Epithelial cell of proximal tubule (primary cell): Measurements from ENCODE around the gene AMIGO3. TPM values are rescaled to one million over a fixed set of nuclear protein-coding genes. Genes with fewer than 3 reads are reported as not detected.

Source experiments
- DNase-seq: peaks from one replicate; pipeline ENCODE4 v3.0.0-alpha.2; 2011; ENCODE audit warnings: low read depth
- H3K4me3 ChIP-seq: 2 replicates; pipeline ENCODE4 v1.5.1; 2011; ENCODE audit warnings: low read depth, mild to moderate bottlenecking, low read length
- CTCF ChIP-seq: conservative IDR thresholded peaks from 2 replicates; pipeline ENCODE4 v1.5.1; 2012; ENCODE audit warnings: low read depth, mild to moderate bottlenecking, low read length
- total RNA-seq: library from RNA; depleted of rRNA; stranded (reverse); fragments of >200 nt; gene quantifications from 2 replicates; pipeline ENCODE4 v1.2.3, GENCODE V29; 2015

The AMIGO3 gene
- total RNA-seq, 1 donor from 2014 or later = 0.86 TPM

- DNase-seq = no peak
- no peak overlapping the region for H3K4me3 ChIP-seq
- TF ChIP-seq CTCF = no peak
Observed at GRCh38 chr3:49725906-49726681, 6.6 kb upstream of the AMIGO3 start.

- DNase-seq = no peak
- no peak for TF ChIP-seq CTCF
- peak overlapping the region; percentile 99 for H3K4me3 ChIP-seq
Observed at GRCh38 chr3:49724586-49724985, 5.1 kb upstream of the AMIGO3 start.

GRCh38 chr3:49723628-49724551, 4.4 kb upstream of the AMIGO3 start, which contains the start of gene GMPPB:
TSS of gene GMPPB (minus strand) at chr3:49723951. CDS start at chr3:49723726, 225 bp downstream.
- DNase-seq = peak; percentile 50
- TF ChIP-seq CTCF = no peak
- peak within 1 kb of the TSS; percentile 99 for H3K4me3 ChIP-seq

- DNase-seq = no peak
- peak overlapping the region; percentile 99 for H3K4me3 ChIP-seq
- TF ChIP-seq CTCF = no peak
Observed at GRCh38 chr3:49723296-49723627, 3.8 kb upstream of the AMIGO3 start.

GRCh38 chr3:49722896-49723295, 3.4 kb upstream of the AMIGO3 start:
- peak overlapping the region; percentile 99 for H3K4me3 ChIP-seq
- no peak for DNase-seq
- no peak for TF ChIP-seq CTCF

- no peak for DNase-seq
- H3K4me3 ChIP-seq = peak overlapping the region; percentile 99
- TF ChIP-seq CTCF = no peak
Observed at GRCh38 chr3:49721896-49722781, 2.7 kb upstream of the AMIGO3 start.
